NCI-H146 treated with DMSO at 0.1 percent for 48 hours (cell line): ENCODE data around the gene MIA.
"Not testable (repeated sequence)": the region's sequence is repeated elsewhere in the genome, so short reads cannot be mapped to it uniquely, and the experiment has no call there.

Experiments used
- DNase-seq: peaks from one replicate; lab custom pipeline; 2025; ENCODE audit not compliant: unreplicated experiment; lab: John Stamatoyannopoulos, UW

MIA gene

GRCh38 chr19:40774916-40775631 is at the start of gene MIA:
Gene MIA, plus strand, starts transcription at chr19:40775521. Its CDS starts 22 bp downstream, at chr19:40775543.
- DNase-seq = no peak

- no peak for DNase-seq
Measured at GRCh38 chr19:40726279-40726678, 49.0 kb upstream of the MIA start.

DNA sequence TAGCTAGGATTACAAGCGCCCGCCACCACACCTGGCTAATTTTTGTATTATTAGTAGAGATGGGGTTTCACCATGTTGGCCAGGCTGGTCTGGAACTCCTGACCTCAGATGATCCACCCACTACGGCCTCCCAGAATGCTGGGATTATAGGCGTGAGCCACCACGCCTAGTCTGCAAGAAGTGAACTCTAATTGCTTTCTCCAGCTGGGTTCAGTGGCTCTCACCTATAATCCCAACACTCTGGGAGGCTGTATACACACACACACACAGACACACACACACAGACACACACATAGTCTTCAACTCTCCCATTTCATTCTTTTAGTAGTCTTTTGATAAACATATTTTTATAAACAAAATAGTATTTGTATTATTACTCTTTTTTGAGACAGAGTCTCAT is 45.3 kb upstream of the MIA start:
- DNase-seq = not testable (repeated sequence)

- not testable (repeated sequence) for DNase-seq
Measured at GRCh38 chr19:40732304-40732703, 43.0 kb upstream of the MIA start.

DNA sequence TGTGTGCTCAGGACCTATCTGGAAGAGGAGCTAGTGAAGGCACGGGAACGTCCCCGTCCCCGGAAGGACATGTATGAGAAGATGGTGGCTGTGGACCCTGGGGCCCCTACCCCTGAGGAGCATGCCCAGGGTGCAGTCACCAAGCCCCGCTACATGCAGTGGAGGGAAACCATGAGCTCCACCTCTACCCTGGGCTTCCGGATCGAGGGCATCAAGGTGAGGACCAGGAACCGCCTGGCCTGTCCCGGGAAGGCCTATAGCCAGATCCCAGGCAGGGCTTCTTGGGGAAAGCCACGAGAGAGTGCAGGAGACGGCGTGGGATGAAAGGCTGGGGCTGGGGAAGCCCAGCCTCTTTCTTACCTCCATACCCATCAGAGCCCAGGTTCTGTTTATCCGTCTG is 42.2 kb upstream of the MIA start:
- no peak for DNase-seq

GRCh38 chr19:40735013-40735771 is 40.1 kb upstream of the MIA start:
- DNase-seq = no peak

DNA sequence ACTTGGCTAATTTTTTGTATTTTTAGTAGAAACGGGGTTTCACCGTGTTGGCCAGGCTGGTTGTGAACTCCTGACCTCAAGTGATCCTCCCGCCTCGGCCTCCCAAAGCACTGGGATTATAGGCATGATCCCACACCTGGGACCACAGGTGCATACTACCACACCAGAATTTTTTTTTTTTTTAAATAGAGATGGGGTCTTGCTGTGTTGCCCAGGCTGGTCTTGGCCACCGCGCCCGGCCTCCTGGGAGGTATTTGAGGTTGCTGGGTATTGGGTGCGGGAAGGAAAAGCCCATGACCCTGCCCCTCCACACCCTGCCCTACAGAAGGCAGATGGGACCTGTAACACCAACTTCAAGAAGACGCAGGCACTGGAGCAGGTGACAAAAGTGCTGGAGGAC is 38.7 kb upstream of the MIA start:
- no peak for DNase-seq

DNA sequence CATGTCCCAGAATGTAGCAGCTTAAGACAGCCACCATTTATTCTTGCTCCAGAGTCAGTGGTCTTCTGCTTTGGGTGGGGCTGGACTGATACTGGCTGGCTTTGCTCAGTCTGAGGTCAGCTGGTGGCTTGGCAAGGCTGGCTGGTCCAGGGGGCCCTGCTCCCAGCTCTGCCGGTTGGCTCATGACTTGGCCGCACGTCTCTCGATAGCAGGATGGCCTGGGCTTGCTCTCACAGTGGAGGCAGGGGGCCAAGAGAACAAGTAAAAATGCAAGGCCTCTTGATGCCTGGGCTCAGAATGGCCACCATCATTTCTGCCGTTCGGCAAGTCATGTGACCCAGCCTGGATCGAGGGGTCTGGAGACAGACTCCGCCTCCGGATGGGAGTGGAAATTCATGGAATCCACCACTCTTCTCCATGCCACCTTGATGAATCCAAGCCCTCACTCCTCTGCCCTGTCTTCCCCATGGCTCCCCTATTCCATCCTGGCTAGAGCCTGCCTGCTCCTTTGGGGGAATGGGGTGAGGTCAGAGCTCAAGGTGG is 38.1 kb upstream of the MIA start:
- DNase-seq = no peak

- DNase-seq = no peak
Measured at GRCh38 chr19:40739030-40739839, 36.1 kb upstream of the MIA start.

GRCh38 chr19:40739871-40740703 is 35.2 kb upstream of the MIA start:
- no peak for DNase-seq

DNA sequence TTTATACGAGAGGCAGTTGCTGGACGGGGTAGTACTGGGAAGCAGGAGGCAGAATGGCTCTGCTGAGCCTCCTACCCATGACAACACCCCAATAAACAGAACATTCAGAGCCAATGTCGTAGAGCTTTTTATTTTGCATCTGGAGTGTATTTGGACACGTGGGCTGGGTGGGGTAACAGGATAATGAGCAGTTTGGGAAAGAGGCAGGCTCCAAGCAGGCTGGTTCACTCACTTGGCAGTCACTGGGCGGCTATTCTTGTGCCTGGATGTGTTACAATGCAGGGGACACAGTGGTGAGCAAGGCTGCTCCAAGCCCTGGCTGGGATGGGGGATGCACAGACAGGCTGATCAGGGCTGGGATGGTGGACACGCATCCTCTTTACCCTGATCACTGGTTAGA is 34.6 kb upstream of the MIA start:
- no peak for DNase-seq

DNA sequence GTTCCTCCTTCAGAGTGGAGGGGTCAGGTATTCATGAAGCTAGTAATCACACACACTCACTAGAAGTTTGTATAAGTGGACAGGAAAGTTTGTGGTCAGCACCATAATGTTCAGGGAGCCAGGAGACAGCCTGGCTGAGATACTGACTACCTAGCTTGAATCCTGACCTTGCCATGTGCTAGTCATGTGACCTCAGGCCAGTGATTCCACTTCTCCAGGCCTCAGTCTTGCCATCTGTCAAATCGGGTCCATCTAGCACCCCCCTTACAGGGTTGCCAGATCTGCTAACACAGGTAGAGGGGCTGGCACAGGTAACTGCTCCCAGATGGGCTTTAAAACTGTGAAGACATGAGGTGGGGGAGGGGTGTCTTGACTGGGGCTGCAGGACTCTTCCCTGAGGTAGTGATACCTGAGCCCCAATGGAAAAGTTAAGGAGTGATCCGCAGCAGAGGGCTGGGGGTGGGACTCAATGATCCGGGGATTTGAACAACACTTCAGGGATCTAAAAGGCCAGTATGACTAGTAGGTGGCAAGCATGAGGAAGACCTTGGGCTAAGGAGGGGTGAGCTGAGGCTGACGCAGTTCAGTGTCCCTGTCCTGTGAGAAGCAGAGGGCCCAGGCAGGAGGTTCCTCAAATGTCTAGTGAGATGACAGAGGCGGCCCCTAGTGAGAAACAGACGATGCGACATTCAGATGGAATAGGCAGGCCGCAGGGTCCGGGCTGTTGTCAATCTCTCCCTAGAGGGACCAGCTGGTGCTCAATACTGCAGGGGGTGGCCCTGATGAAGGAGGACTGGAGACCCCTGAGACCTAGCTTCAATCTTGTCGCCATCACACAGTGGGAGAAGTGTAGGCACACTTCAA is 33.6 kb upstream of the MIA start:
- no peak for DNase-seq

DNA sequence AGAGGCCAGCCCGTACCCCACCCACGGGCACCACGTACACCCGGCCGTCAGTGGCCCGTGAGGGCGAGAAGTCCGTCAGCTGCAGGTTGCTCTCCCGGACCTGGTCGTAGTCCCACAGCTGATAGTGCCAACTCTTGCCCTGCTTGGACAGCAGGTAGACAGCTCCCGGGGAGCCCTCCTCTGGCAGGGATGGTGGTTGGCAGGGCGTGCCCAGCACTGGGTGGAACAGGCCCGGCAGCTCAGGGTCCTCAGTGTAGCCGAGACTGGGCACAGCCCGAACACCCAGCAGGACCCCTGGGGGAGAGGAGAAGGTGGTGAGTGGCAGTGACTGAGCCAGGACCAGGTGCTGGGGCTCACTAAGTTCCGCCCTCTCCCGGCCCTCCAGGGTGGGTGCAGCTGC is 32.8 kb upstream of the MIA start:
- no peak for DNase-seq

- no peak for DNase-seq
Measured at GRCh38 chr19:40742886-40743285, 32.4 kb upstream of the MIA start.

GRCh38 chr19:40743926-40744325 is 31.4 kb upstream of the MIA start:
- DNase-seq = no peak

- no peak for DNase-seq
Measured at GRCh38 chr19:40744554-40745401, 30.5 kb upstream of the MIA start.

DNA sequence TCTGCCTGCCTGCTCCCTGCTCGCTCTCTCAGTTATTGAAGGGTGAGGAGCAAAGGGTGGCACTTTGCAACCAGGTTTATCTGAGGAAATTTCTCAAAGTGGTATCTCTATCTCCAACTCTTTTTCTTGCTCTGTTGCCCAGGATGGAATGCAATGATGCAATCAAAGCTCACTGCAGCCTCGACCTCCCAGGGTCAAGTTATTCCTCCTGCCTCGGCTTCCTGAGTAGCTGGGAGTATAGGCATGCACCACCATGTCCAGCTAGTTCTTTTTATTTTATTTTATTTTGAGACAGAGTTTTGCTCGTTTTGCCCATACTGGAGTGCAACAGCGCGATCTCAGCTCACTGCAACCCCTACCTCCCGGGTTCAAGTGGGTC is 29.9 kb upstream of the MIA start:
- DNase-seq = no peak

- DNase-seq = no peak
Measured at GRCh38 chr19:40747536-40747935, 27.8 kb upstream of the MIA start.
